ENCODE data around the gene KIT. TPM values are rescaled to one million over a fixed set of nuclear protein-coding genes. Genes with fewer than 3 reads are reported as not detected.

KIT gene
- total and polyA plus RNA-seq, 2 of the 13 experiments (the other 11 are each of a cell fraction or from before 2014, with no cell fraction given) = not detected

DNA sequence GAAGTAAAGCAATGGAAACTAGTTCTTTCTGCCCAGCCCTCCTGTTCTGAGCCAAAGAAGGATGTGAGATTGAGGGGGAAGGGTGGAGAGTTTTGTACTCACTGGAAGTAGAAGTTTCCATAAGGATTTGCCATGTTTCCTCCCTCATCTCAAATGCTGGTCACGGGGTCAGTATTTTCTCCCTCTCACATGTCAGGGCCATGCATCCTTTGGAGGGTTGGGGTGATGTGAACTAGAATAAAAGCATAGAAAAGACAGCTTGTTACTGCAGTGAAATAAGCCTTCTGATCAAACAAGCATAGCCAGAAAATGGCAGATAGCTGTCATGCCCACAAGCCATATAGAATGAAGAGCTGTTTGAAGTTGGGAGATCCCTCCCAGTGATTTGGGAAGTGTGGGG is 79.7 kb downstream of the KIT start:
- H3K4me2 ChIP-seq (ENCODE audit: low read depth, low read length) = no peak overlapping the region
- CTCF ChIA-PET (ENCODE audit: low intra/inter-chr PET ratio, low total read pairs) = no interaction called here

More for the DNA sequence above, 79.7 kb downstream of the KIT start:
- in situ Hi-C loops (cut with HindIII; ENCODE audit: extremely low pct_ligation_motif_present, low pct_unique_long_range_greater_than_20kb) = no loop called here
- Histone ChIP-seq H3K4me3 (replicated peaks in 1 of 3; ENCODE audit: insufficient read depth in 1 of 3, low read depth in 2 of 3, low read length in 3 of 3) (no peak overlapping the region), H3K9ac (ENCODE audit: insufficient read depth, low read depth, low read length) (no peak overlapping the region), H3K4me1 (ENCODE audit: insufficient read depth, low read length) (no peaks in the 10 kb centered on the region), H4K20me1 (ENCODE audit: insufficient read depth, low read length) (no peaks in the 10 kb centered on the region), H3K27me3 (ENCODE audit: control insufficient read depth in 1 of 2, insufficient read depth in 2 of 2, low read length in 2 of 2) (no peaks in the 10 kb centered on the region), H2AFZ (ENCODE audit: low read length) (no peak overlapping the region), H3K79me2 (ENCODE audit: insufficient read depth, low read length) (no peaks in the 10 kb centered on the region), H3K9me3 (ENCODE audit: low read length) (no peaks in the 10 kb centered on the region), H3K27ac (ENCODE audit: extremely low read length, insufficient read depth, low read length) (no peak overlapping the region), H3K36me3 (replicated peaks in 1 of 2; ENCODE audit: control insufficient read depth in 1 of 2, insufficient read depth in 2 of 2, low read length in 2 of 2) (no peaks in the 10 kb centered on the region)
- POLR2A ChIA-PET = no interaction called here
- no TSS peak for BruUV-seq (replicated peaks)
- DNase-seq (ENCODE audit: low spot score) = no peak
- ATAC-seq = no peak
- intact Hi-C loops (cut with micrococcal nuclease; ENCODE audit: unreplicated experiment) = no loop called here
- no peak for FAIRE-seq
- no peak for TF ChIP-seq PHF8 (CRISPR knock-in tag; IDR thresholded peaks at IDR 0.05)
- no peak for TF ChIP-seq SOX5 (CRISPR knock-in tag; IDR thresholded peaks at IDR 0.05; ENCODE audit: borderline replicate concordance)
- TF ChIP-seq ZNF674 (CRISPR knock-in tag; IDR thresholded peaks at IDR 0.05; ENCODE audit: low read depth) = no peak
- TF ChIP-seq, protein P1, sequence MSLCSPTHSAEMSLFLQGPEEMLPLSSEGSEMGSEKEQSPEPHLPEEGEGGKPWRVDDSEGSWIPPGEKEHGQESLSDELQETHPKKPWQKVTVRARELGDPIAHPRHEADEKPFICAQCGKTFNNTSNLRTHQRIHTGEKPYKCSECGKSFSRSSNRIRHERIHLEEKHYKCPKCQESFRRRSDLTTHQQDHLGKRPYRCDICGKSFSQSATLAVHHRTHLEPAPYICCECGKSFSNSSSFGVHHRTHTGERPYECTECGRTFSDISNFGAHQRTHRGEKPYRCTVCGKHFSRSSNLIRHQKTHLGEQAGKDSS (CRISPR knock-in tag; IDR thresholded peaks at IDR 0.05; ENCODE audit: borderline replicate concordance, low read depth) = no peak
- TF ChIP-seq NKX3-1 (CRISPR knock-in tag; IDR thresholded peaks at IDR 0.05) = no peak
- TF ChIP-seq NCOA1 (CRISPR knock-in tag; IDR thresholded peaks at IDR 0.05) = no peak
- TF ChIP-seq SOX6 (IDR thresholded peaks at IDR 0.05) = no peak
- no peak for TF ChIP-seq SOX6 (CRISPR knock-in tag; IDR thresholded peaks at IDR 0.05)
- TF ChIP-seq XBP1 (CRISPR knock-in tag; IDR thresholded peaks at IDR 0.05) = no peak
- TF ChIP-seq, protein P2, sequence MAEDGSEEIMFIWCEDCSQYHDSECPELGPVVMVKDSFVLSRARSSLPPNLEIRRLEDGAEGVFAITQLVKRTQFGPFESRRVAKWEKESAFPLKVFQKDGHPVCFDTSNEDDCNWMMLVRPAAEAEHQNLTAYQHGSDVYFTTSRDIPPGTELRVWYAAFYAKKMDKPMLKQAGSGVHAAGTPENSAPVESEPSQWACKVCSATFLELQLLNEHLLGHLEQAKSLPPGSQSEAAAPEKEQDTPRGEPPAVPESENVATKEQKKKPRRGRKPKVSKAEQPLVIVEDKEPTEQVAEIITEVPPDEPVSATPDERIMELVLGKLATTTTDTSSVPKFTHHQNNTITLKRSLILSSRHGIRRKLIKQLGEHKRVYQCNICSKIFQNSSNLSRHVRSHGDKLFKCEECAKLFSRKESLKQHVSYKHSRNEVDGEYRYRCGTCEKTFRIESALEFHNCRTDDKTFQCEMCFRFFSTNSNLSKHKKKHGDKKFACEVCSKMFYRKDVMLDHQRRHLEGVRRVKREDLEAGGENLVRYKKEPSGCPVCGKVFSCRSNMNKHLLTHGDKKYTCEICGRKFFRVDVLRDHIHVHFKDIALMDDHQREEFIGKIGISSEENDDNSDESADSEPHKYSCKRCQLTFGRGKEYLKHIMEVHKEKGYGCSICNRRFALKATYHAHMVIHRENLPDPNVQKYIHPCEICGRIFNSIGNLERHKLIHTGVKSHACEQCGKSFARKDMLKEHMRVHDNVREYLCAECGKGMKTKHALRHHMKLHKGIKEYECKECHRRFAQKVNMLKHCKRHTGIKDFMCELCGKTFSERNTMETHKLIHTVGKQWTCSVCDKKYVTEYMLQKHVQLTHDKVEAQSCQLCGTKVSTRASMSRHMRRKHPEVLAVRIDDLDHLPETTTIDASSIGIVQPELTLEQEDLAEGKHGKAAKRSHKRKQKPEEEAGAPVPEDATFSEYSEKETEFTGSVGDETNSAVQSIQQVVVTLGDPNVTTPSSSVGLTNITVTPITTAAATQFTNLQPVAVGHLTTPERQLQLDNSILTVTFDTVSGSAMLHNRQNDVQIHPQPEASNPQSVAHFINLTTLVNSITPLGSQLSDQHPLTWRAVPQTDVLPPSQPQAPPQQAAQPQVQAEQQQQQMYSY (CRISPR knock-in tag; IDR thresholded peaks at IDR 0.05) = no peak
- no peak for TF ChIP-seq ZNF549 (CRISPR knock-in tag; IDR thresholded peaks at IDR 0.05)
- no peak for TF ChIP-seq ZSCAN31 (CRISPR knock-in tag; IDR thresholded peaks at IDR 0.05; ENCODE audit: low read depth)
- TF ChIP-seq CHD2 (IDR thresholded peaks at IDR 0.05; ENCODE audit: low read depth, low read length) = no peak
- no peak for TF ChIP-seq ATAD3A (CRISPR knock-in tag; IDR thresholded peaks at IDR 0.05)
- no peak for TF ChIP-seq ZFP36 (IDR thresholded peaks at IDR 0.05; ENCODE audit: borderline replicate concordance, low read depth, low read length, partially characterized antibody)
- 9% methylated on average over 1 of the region's 1 CpG for WGBS (ENCODE audit: low lambda C conversion rate)

All from HepG2 (cell line).